ENCODE data around the gene KCNH6. TPM values are rescaled to one million over a fixed set of nuclear protein-coding genes. Genes with fewer than 3 reads are reported as not detected.

The KCNH6 gene
- total RNA-seq, 2 experiments from 2014 or later = not detected

DNA sequence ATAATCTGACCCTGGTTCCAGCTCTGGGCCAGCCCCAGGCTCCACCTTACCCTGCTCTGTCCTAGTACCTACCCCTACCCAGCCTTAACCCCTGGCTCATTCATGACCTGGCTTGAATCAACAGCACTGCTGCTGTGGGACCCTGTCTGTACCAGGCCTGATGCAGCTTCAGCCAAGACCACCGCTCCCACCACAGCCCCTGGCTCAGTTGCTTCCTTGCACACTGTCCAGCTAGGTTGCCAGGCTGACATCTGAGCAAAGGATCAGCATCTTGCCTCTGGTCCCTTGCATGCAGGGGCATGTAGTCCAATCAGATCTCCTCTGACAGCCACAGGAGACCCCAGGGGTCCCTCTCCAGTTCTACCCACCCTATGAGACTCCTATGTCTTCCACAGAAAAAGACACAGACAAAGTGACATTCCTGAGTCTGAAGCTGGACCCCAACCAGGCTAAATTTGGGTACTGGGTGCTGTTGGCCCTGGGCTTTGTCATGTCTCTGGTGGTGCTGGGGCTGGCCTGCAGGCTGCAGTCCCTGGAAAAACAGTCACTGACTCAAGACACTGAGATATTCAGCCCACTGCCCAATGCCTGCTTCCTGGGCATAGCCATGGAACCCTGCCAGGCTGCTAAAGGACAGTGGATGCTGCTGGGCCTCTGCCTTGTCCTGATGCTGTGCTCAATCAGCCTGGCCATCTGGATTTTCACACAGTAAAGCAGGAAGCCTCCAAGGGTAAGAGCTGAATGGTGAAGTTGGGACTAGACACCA is 3.9 kb upstream of the KCNH6 start:
- CTCF ChIA-PET = interaction anchor here (1.7 kb wide), 1 partner anchor 92 kb away, joined by 4 read pairs; no protein-coding TSS in a partner anchor
- H3K27me3 Mint-ChIP-seq (ENCODE audit: low read depth) = peaks cover 17% of the 10 kb centered on the region
- peaks cover 9% of the 10 kb centered on the region for H3K4me1 Mint-ChIP-seq (ENCODE audit: low read depth)
- no peak for DNase-seq
- H3K9me3 Mint-ChIP-seq = no peaks in the 10 kb centered on the region
- H3K27ac Mint-ChIP-seq = no peak overlapping the region
- H3K4me3 Mint-ChIP-seq = no peak overlapping the region
- intact Hi-C loops (cut with micrococcal nuclease) = no loop called here
- no peaks in the 10 kb centered on the region for H3K36me3 Mint-ChIP-seq (ENCODE audit: low read depth)

DNA sequence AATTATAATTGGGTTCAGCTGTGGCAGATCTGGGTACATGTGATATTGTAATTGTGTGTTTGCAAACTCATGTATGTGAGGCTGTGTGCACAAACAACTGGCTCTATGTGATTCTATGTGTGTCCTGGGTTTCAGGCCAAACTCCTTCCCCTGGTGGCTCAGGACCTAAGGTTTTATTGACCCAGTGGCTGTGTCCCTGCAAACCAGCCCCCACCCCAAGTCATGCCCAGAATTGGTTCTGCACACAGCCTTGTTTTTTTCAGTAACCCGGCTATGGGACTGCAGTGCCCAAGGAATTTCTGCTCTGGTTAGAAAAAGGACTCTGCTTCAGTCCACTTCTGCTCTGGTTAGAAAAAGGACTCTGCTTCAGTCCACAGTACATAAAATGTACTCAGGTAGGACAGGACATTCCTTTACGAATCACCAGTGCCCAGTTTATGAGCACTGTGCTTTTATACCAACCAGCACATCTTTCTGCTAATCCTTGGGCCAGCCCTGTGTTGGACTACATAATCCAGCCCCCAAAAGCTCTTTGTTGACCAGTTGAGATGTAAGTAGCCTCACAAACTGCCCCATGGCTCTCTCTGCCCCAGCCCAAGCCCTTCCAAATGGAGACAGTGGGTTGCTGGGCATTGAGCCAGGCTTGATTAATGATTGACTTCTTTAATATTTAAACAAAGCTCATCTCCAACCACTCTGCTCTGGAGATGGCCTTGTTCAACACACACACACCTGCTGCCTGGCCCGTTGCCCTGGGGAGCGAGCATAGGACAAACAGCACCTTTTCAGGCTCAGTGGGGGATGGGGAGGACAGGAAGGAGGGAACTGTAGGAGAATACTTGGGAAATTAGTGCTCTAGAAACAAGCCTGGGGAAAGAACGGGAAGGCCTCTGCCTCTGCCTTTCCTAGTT is 2.9 kb upstream of the KCNH6 start:
- DNase-seq = no peak
- H3K9me3 Mint-ChIP-seq = no peaks in the 10 kb centered on the region
- H3K27ac Mint-ChIP-seq = no peak overlapping the region
- peaks cover 9% of the 10 kb centered on the region for H3K4me1 Mint-ChIP-seq (ENCODE audit: low read depth)
- H3K4me3 Mint-ChIP-seq = no peak overlapping the region
- H3K36me3 Mint-ChIP-seq (ENCODE audit: low read depth) = no peaks in the 10 kb centered on the region
- CTCF ChIA-PET = interaction anchor here (1.7 kb wide), 1 partner anchor 91 kb away, joined by 4 read pairs; no protein-coding TSS in a partner anchor
- intact Hi-C loops (cut with micrococcal nuclease) = no loop called here
- peaks cover 20% of the 10 kb centered on the region for H3K27me3 Mint-ChIP-seq (ENCODE audit: low read depth)

DNA sequence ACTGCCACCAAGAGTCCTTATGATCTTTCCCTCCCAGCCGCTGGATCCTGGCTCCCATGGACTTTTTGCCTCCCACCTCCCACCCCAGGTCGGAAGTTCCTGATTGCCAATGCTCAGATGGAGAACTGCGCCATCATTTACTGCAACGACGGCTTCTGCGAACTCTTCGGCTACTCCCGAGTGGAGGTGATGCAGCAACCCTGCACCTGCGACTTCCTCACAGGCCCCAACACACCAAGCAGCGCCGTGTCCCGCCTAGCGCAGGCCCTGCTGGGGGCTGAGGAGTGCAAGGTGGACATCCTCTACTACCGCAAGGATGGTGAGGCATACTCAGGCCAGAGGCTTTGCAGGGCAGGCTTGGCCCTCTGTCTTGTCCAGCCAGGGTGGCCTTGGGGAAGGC is 893 bp downstream of the KCNH6 start:
- Mint-ChIP-seq H3K4me1 (ENCODE audit: low read depth) (peaks cover 6% of the 10 kb centered on the region), H3K27me3 (ENCODE audit: low read depth) (peaks cover 23% of the 10 kb centered on the region), H3K27ac (no peak overlapping the region), H3K4me3 (no peak overlapping the region), H3K9me3 (no peaks in the 10 kb centered on the region), H3K36me3 (ENCODE audit: low read depth) (no peaks in the 10 kb centered on the region)
- DNase-seq = no peak
- CTCF ChIA-PET = no interaction called here
- intact Hi-C loops (cut with micrococcal nuclease) = no loop called here

DNA sequence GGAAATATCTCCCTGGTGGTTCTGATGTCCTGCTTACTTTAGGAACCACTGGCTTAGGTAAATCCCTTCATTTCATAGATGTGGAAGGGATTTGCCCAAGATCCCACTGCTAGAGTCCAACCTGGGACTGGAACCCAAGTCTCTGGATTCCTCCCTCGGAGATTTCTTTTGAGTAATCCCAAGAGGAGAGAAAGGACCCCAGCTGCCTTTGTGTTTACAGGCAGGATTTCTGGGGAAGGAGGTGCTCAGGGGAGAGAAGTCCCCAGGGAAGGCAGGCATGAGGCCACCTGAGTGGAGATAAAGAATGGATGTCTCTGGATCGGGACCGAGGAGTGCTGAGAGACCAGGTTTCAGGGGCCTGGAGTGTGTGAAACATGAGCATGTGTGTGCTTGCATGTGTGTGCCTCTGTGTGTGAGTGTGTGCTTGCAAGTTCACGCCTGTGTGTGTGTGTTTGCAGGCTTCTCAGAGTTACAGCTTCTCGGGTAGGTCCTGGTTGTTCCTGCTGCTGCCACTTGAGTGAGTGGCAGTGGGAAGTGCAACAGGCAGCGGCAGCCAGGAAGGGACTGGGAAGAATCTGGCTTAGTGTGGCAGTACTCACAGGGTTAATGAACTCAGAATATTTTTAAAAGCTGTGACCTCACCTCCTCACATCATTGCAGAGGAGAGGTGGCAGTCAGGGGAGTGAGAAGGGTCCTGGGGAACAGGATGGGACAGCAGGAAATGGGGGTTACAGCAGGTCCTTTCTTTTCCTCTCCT is 2.2 kb downstream of the KCNH6 start:
- no peaks in the 10 kb centered on the region for H3K9me3 Mint-ChIP-seq
- intact Hi-C loops (cut with micrococcal nuclease) = no loop called here
- no peak overlapping the region for H3K4me3 Mint-ChIP-seq
- CTCF ChIA-PET = no interaction called here
- H3K27me3 Mint-ChIP-seq (ENCODE audit: low read depth) = peaks cover 23% of the 10 kb centered on the region
- H3K27ac Mint-ChIP-seq = no peak overlapping the region
- H3K4me1 Mint-ChIP-seq (ENCODE audit: low read depth) = peaks cover 6% of the 10 kb centered on the region
- no peaks in the 10 kb centered on the region for H3K36me3 Mint-ChIP-seq (ENCODE audit: low read depth)
- no peak for DNase-seq

DNA sequence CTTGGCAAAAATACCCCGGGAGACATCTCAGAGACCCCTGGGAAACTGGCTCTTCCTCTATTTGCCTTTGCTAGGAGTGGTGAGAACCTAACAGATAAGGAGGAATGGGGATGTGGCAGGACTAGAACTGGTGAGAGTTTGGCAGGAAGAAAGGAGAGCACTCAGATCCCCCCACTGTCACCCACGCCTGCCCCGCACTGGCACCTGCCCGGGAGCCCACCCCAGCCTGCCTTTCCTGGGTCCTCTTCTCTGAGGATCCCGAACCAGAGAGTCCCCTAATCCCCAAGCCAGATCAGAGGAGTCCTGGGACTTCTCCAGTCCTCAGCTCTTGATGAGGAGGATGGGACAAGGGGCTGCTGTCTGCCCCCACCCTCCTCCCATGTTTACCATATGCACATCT is 3.7 kb downstream of the KCNH6 start:
- no peak for DNase-seq
- Mint-ChIP-seq H3K27ac (no peak overlapping the region), H3K27me3 (ENCODE audit: low read depth) (peaks cover 19% of the 10 kb centered on the region), H3K4me1 (ENCODE audit: low read depth) (peaks cover 6% of the 10 kb centered on the region), H3K4me3 (no peak overlapping the region), H3K36me3 (ENCODE audit: low read depth) (no peaks in the 10 kb centered on the region), H3K9me3 (no peaks in the 10 kb centered on the region)
- intact Hi-C loops (cut with micrococcal nuclease) = no loop called here
- CTCF ChIA-PET = no interaction called here

DNA sequence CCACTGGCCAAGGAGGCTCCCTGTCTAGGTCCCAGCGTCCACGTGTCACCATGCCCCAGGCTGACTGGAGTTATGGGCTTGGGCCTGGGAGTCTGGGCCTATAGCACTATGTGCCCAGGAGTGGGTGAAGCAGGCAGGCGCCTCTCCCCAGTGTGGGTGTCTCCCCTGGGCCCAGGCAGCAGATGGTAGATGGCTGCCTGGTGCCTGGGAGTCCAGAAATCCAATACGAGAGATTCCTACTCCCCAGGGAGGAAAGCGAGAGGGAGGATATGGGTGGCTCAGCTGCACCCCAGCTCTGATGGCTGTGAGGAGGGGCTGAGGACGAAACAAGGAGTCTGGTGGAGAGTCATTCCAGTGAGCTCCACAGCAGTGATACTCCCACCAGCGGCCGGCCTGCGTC is 5.0 kb downstream of the KCNH6 start:
- Mint-ChIP-seq H3K36me3 (ENCODE audit: low read depth) (no peaks in the 10 kb centered on the region), H3K4me1 (ENCODE audit: low read depth) (peaks cover 6% of the 10 kb centered on the region), H3K27ac (no peak overlapping the region), H3K9me3 (no peaks in the 10 kb centered on the region), H3K4me3 (no peak overlapping the region), H3K27me3 (ENCODE audit: low read depth) (peaks cover 15% of the 10 kb centered on the region)
- CTCF ChIA-PET = no interaction called here
- intact Hi-C loops (cut with micrococcal nuclease) = no loop called here
- DNase-seq = no peak

DNA sequence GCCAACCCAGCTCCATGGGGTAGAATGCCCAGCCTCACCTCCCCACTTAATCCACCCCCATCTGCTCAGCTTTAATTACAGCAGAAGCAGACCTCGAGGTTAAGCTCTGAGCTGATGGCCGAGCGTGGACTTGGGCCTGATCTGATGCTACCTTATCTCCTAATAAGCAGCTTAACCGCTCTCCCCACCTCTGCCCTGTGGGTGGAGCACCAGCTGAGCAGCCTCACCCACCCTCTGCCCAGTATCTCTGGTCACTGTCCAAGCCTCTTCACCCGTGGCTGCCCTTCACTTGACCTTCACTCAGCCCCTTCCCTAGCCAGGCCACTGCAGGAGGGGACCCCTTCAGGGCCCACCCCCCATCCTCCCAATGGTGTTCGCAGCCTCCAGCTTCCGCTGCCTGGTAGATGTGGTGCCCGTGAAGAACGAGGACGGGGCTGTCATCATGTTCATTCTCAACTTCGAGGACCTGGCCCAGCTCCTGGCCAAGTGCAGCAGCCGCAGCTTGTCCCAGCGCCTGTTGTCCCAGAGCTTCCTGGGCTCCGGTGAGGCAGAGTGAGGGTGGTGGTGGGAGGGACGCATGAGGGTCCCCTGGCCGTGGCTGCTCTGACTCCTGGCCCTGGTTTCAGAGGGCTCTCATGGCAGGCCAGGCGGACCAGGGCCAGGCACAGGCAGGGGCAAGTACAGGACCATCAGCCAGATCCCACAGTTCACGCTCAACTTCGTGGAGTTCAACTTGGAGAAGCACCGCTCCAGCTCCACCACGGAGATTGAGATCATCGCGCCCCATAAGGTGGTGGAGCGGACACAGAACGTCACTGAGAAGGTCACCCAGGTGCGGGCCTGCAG is 6.8 kb downstream of the KCNH6 start:
- DNase-seq = no peak
- no peaks in the 10 kb centered on the region for H3K36me3 Mint-ChIP-seq (ENCODE audit: low read depth)
- H3K9me3 Mint-ChIP-seq = no peaks in the 10 kb centered on the region
- no peak overlapping the region for H3K4me3 Mint-ChIP-seq
- intact Hi-C loops (cut with micrococcal nuclease) = no loop called here
- H3K4me1 Mint-ChIP-seq (ENCODE audit: low read depth) = no peaks in the 10 kb centered on the region
- CTCF ChIA-PET = interaction anchor here (0.6 to 0.7 kb wide), 2 partner anchors 41 to 82 kb away, joined by 3 read pairs; no protein-coding TSS in a partner anchor
- H3K27ac Mint-ChIP-seq = no peak overlapping the region
- peaks cover 3% of the 10 kb centered on the region for H3K27me3 Mint-ChIP-seq (ENCODE audit: low read depth)

DNA sequence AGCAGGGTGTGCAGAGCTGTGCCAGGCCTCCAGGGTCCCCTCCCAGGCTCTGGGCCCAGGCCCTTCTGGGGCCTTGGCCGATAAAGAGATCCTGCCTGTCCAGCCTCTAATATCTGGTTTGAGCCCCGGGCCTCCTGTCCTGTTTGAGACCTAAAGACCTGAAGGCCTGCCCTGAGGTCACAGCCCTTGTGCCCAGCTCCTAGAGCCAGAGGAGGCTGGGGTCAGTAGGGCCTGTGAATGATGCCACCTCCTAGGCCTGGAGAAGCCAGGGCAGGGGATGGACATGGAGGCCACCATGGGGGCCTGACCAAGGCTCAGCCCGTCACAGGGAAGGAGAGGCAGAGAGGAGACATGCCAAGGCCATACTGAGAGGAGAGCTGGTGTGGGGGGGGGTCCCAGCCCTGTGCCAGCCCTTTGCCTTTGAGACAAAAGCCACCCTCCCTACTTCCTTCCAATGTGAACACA is 7.4 kb downstream of the KCNH6 start:
- intact Hi-C loops (cut with micrococcal nuclease) = no loop called here
- Mint-ChIP-seq H3K4me1 (ENCODE audit: low read depth) (no peaks in the 10 kb centered on the region), H3K9me3 (no peaks in the 10 kb centered on the region), H3K36me3 (ENCODE audit: low read depth) (no peaks in the 10 kb centered on the region), H3K27ac (no peak overlapping the region), H3K4me3 (no peak overlapping the region), H3K27me3 (ENCODE audit: low read depth) (peaks cover 1% of the 10 kb centered on the region)
- CTCF ChIA-PET = interaction anchor here (0.6 kb wide), 2 partner anchors 40 to 105 kb away, joined by 3 read pairs; no protein-coding TSS in a partner anchor
- no peak for DNase-seq

DNA sequence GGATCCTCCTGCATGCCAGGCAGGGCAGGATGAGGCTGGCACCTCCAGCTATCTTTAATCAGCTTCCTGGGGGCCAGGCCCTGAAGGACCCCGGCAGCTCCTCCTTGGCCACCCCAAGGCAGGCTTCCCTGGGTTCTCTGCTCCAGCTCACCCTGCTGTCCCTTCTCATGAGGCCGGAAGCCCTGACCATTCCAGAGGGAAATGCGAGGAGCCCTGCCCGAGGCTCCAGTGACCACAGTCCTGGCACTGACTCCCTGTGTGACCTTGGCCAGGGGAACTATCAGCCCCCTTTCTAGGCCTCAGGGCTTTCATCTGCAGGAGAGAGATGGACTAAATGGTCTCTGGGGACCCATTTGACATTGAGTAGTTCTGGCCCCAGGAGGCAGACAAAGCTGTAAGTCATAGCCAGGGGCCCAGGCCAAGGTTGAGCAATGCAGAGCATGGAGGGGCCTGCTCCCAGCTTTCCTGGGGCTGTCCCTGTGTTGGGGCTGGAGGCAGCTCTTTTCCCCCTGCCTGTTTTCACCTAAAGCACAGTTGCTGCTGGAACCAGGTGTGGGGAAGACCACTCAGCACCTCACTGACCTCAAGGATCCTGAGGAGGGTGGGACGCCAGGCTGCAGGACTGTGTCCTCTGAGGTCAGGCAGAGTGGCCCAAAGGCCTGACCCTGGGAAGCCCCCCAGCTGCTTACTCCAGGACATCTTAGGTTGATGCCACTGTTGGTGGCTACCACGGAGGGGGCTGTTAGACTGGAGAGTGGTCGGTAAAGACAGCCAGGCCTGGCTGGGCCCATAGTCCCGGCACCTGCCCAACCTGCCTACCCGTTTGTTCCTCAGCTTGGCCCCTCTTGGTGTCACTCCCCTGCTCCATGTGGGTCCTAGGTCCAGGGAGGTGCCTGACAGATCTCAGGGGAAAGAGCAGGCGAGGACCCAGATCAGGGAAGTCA is 8.1 kb downstream of the KCNH6 start:
- H3K36me3 Mint-ChIP-seq (ENCODE audit: low read depth) = no peaks in the 10 kb centered on the region
- H3K27me3 Mint-ChIP-seq (ENCODE audit: low read depth) = no peaks in the 10 kb centered on the region
- H3K4me1 Mint-ChIP-seq (ENCODE audit: low read depth) = no peaks in the 10 kb centered on the region
- CTCF ChIA-PET = interaction anchor here (0.6 kb wide), 1 partner anchor 106 kb away, joined by 3 read pairs; no protein-coding TSS in a partner anchor
- DNase-seq = no peak
- H3K9me3 Mint-ChIP-seq = no peaks in the 10 kb centered on the region
- intact Hi-C loops (cut with micrococcal nuclease) = no loop called here
- H3K4me3 Mint-ChIP-seq = no peak overlapping the region
- H3K27ac Mint-ChIP-seq = no peak overlapping the region

DNA sequence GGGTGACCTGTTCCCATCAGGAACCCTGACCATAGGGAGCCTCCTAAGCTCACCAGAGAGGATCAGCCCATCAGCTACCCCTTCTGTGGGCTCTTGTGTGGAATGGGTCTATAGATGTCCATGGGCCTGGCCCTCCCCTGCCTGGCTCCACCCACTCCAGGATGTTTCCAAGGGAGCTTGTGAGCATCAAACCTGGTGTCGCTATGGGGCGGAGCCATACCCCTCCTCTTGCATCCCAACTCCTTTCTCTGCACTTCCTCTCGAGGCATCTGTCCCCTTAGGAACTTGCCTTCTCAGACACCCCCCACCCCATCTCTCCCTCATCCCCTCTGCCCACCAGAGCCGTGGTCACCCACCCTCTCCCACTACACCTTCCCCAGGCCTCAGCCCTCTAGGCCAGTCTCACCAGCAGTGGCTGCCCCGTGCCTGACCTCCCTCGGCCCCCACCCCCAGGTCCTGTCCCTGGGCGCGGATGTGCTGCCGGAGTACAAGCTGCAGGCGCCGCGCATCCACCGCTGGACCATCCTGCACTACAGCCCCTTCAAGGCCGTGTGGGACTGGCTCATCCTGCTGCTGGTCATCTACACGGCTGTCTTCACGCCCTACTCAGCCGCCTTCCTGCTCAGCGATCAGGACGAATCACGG is 10.4 kb downstream of the KCNH6 start:
- Mint-ChIP-seq H3K4me1 (ENCODE audit: low read depth) (peaks cover 2% of the 10 kb centered on the region), H3K4me3 (no peak overlapping the region), H3K27me3 (ENCODE audit: low read depth) (peaks cover 14% of the 10 kb centered on the region), H3K36me3 (ENCODE audit: low read depth) (no peaks in the 10 kb centered on the region), H3K9me3 (no peaks in the 10 kb centered on the region), H3K27ac (no peak overlapping the region)
- intact Hi-C loops (cut with micrococcal nuclease) = no loop called here
- DNase-seq = no peak
- CTCF ChIA-PET = no interaction called here
